Panc1 (cell line): ENCODE data around the gene SCEL. TPM values are rescaled to one million over a fixed set of nuclear protein-coding genes. Genes with fewer than 3 reads are reported as not detected.

Source experiments
- ATAC-seq: fragments of 200-7000 bp; cut with Tn5 transposase; 2 replicates; pipeline ENCODE4 v1.9.1; 2020; ENCODE audit warnings: mild to moderate bottlenecking, moderate library complexity
- BruUV-seq: library from RNA; stranded (reverse); fragments of 400-500 nt; replicated peaks from 2 replicates; lab custom pipeline; 2021; lab: Mats Ljungman, UMichigan
- CTCF ChIA-PET: fragments of 300-600 bp; sonication (Branson Sonifier 250); formaldehyde crosslinking; loops from one replicate; lab custom pipeline; 2022; ENCODE audit warnings: antibody characterized with exemption; lab: Charles Lee
- POLR2A ChIA-PET: fragments of 300-600 bp; sonication (Branson Sonifier 250); formaldehyde crosslinking; loops from one replicate; lab custom pipeline; 2022; ENCODE audit warnings: antibody characterized with exemption; lab: Charles Lee
- DNase-seq: peaks from one replicate; pipeline ENCODE4 v3.0.0-alpha.2; 2010; ENCODE audit warnings: low read depth, low spot score
- H3K27ac ChIP-seq: 2 replicates; pipeline ENCODE4 v1.5.1; 2011; ENCODE audit warnings: mild to moderate bottlenecking, low read length, inconsistent platforms
- H3K27me3 ChIP-seq: fragments of 200-500 bp; sonication (Bioruptor generic); 2 replicates; pipeline ENCODE4 v1.6.0; 2014; ENCODE audit warnings: low read length, inconsistent platforms; ENCODE audit not compliant: control insufficient read depth, insufficient read depth
- H3K36me3 ChIP-seq: fragments of 200-500 bp; sonication (Bioruptor generic); 2 replicates; pipeline ENCODE4 v1.5.1; 2014; ENCODE audit warnings: inconsistent platforms, mild to moderate bottlenecking, low read length, moderate library complexity; ENCODE audit not compliant: control insufficient read depth, insufficient read depth
- H3K4me1 ChIP-seq: 2 replicates; pipeline ENCODE4 v1.5.1; 2011; ENCODE audit warnings: inconsistent platforms, mild to moderate bottlenecking, low read length, moderate library complexity; ENCODE audit not compliant: control insufficient read depth, insufficient read depth
- H3K4me3 ChIP-seq, 2 experiments: 2 replicates each; pipeline ENCODE4 v1.5.1; 2011 to 2012; ENCODE audit warnings: low read depth in 2 of 2, low read length in 2 of 2, mild to moderate bottlenecking in 2 of 2, inconsistent platforms in 1 of 2, moderate library complexity in 1 of 2
- H3K9me3 ChIP-seq: fragments of 200-500 bp; sonication (Bioruptor generic); 2 replicates; pipeline ENCODE4 v1.5.1; 2014; ENCODE audit warnings: low read depth, mild to moderate bottlenecking, inconsistent platforms, low read length, moderate library complexity; ENCODE audit not compliant: control insufficient read depth, insufficient read depth
- POLR2AphosphoS5 ChIP-seq: IDR thresholded peaks from 2 replicates; pipeline ENCODE4 v1.6.1; 2012; ENCODE audit warnings: mild to moderate bottlenecking, low read depth, low read length, moderate library complexity
- SIN3A ChIP-seq: IDR thresholded peaks from 2 replicates; pipeline ENCODE4 v1.6.1; 2012; ENCODE audit warnings: low read depth, mild to moderate bottlenecking, low read length, moderate library complexity, borderline replicate concordance; ENCODE audit not compliant: insufficient read depth
- TCF7L2 ChIP-seq: IDR thresholded peaks from 2 replicates; pipeline ENCODE4 v1.6.1; 2011; ENCODE audit warnings: mild to moderate bottlenecking, low read depth, low read length, inconsistent platforms
- in situ Hi-C: cut with HindIII; loops from 2 replicates; pipeline ENCODE4 v1.10.0; 2016; ENCODE audit warnings: low sequenced_read_pairs, low pct_unique_long_range_greater_than_20kb
- intact Hi-C: fragments of 100-400 bp; cut with micrococcal nuclease; formaldehyde crosslinking; loops from one replicate; pipeline ENCODE4 v1.10.0; 2022; ENCODE audit not compliant: unreplicated experiment
- total RNA-seq: library from RNA; stranded (reverse); gene quantifications from one replicate; pipeline ENCODE4 v1.2.1, GENCODE V29; 2021; ENCODE audit not compliant: unreplicated experiment
- TF ChIP-seq, protein P1 (sequence below), 2 experiments: IDR thresholded peaks; 2 replicates each; pipeline ENCODE4 v1.6.1; 2011 to 2012; ENCODE audit warnings: low read depth in 2 of 2, control low read depth in 1 of 2, low read length in 1 of 2, mild to moderate bottlenecking in 1 of 2, moderate library complexity in 1 of 2; ENCODE audit not compliant: insufficient read depth in 1 of 2
- TF ChIP-seq, protein P2 (sequence below): fragments of 450-650 bp; IDR thresholded peaks from 2 replicates; pipeline ENCODE4 v1.5.1; 2017; ENCODE audit warnings: mild to moderate bottlenecking

SCEL gene
- total RNA-seq, 1 experiment from 2014 or later, result not detected

DNA sequence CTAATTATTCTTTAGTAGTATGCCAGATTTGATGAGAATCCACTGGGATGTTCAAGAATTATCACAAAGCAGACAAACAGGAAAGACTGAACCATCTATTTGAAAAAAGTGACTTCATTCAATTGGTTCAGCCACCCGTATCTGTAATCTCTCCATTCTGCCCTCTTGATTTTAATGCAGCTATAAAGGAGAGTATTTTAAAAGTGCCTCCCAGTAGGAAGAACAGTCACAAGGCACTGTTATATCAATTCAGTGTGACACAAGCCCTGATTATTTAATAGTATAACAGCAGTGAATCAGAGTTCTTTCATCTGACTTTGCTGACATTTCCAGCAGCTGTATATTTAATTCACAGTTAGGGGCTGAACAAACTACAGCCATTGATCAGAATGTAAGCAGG lies 84.6 kb downstream of the SCEL start:
- DNase-seq (no peak), ATAC-seq (no peak)
- intact Hi-C loops, result no loop called here
- ChIA-PET CTCF (no interaction called here), POLR2A (no interaction called here)
- Histone ChIP-seq H3K4me3 (no peak overlapping the region), H3K27ac (no peak overlapping the region), H3K36me3 (no peaks in the 10 kb centered on the region), H3K9me3 (no peaks in the 10 kb centered on the region), H3K4me1 (no peaks in the 10 kb centered on the region), H3K27me3 (no peaks in the 10 kb centered on the region)
- BruUV-seq, result no TSS peak
- in situ Hi-C loops, result no loop called here
- TF ChIP-seq, protein P1, sequence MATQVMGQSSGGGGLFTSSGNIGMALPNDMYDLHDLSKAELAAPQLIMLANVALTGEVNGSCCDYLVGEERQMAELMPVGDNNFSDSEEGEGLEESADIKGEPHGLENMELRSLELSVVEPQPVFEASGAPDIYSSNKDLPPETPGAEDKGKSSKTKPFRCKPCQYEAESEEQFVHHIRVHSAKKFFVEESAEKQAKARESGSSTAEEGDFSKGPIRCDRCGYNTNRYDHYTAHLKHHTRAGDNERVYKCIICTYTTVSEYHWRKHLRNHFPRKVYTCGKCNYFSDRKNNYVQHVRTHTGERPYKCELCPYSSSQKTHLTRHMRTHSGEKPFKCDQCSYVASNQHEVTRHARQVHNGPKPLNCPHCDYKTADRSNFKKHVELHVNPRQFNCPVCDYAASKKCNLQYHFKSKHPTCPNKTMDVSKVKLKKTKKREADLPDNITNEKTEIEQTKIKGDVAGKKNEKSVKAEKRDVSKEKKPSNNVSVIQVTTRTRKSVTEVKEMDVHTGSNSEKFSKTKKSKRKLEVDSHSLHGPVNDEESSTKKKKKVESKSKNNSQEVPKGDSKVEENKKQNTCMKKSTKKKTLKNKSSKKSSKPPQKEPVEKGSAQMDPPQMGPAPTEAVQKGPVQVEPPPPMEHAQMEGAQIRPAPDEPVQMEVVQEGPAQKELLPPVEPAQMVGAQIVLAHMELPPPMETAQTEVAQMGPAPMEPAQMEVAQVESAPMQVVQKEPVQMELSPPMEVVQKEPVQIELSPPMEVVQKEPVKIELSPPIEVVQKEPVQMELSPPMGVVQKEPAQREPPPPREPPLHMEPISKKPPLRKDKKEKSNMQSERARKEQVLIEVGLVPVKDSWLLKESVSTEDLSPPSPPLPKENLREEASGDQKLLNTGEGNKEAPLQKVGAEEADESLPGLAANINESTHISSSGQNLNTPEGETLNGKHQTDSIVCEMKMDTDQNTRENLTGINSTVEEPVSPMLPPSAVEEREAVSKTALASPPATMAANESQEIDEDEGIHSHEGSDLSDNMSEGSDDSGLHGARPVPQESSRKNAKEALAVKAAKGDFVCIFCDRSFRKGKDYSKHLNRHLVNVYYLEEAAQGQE (IDR thresholded peaks at IDR 0.05; ENCODE audit: insufficient read depth in 1 of 2, low read depth in 2 of 2, low read length in 1 of 2), result no peak
- TF ChIP-seq, protein P2, sequence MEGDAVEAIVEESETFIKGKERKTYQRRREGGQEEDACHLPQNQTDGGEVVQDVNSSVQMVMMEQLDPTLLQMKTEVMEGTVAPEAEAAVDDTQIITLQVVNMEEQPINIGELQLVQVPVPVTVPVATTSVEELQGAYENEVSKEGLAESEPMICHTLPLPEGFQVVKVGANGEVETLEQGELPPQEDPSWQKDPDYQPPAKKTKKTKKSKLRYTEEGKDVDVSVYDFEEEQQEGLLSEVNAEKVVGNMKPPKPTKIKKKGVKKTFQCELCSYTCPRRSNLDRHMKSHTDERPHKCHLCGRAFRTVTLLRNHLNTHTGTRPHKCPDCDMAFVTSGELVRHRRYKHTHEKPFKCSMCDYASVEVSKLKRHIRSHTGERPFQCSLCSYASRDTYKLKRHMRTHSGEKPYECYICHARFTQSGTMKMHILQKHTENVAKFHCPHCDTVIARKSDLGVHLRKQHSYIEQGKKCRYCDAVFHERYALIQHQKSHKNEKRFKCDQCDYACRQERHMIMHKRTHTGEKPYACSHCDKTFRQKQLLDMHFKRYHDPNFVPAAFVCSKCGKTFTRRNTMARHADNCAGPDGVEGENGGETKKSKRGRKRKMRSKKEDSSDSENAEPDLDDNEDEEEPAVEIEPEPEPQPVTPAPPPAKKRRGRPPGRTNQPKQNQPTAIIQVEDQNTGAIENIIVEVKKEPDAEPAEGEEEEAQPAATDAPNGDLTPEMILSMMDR, result no peak
- TF ChIP-seq POLR2AphosphoS5, result no peak
- TF ChIP-seq TCF7L2, result no peak
- TF ChIP-seq SIN3A, result no peak

DNA sequence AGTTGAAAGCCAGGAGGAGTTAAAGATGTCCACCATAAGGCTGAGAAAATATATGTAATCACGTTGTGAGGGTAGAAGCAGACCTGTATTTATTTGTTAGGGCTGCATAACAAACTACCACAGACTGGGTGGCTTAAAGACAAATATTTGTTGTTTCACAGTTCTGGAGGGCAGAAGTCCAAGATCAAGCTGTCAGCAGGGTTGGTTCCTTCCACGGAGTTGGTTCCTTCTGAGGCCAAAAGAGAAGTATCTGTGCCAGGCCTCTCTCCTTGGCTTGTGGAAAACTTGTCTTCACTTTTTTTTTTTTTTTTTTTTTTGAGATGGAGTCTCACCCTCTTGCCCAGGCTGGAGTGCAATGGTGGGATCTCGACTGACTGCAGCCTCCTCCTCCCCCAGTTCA lies 88.3 kb downstream of the SCEL start:
- TF ChIP-seq TCF7L2 (no peak), SIN3A (no peak), POLR2AphosphoS5 (no peak)
- TF ChIP-seq, protein P2, result no peak
- TF ChIP-seq, protein P1 (IDR thresholded peaks at IDR 0.05; ENCODE audit: insufficient read depth in 1 of 2, low read depth in 2 of 2, low read length in 1 of 2), result no peak
- Histone ChIP-seq H3K36me3 (no peaks in the 10 kb centered on the region), H3K4me3 (no peak overlapping the region), H3K4me1 (no peaks in the 10 kb centered on the region), H3K9me3 (no peaks in the 10 kb centered on the region), H3K27ac (no peak overlapping the region), H3K27me3 (no peaks in the 10 kb centered on the region)
- DNase-seq, result no peak
- intact Hi-C loops (no loop called here), in situ Hi-C loops (no loop called here)
- ChIA-PET CTCF (no interaction called here), POLR2A (no interaction called here)
- BruUV-seq, result no TSS peak
- ATAC-seq, result no peak
